ENCODE data around the gene SNX10. TPM values are rescaled to one million over a fixed set of nuclear protein-coding genes. Genes with fewer than 3 reads are reported as not detected.

Gene SNX10
- total RNA-seq, 2 experiments from 2014 or later, result 42.4 to 45.7 TPM

Other genes starting within 250 kb of the SNX10 start
- 10 to 100 TPM; 21.5 to 24.0 TPM for gene NFE2L3, start 139.7 kb upstream of the SNX10 start, total RNA-seq
- gene HNRNPA2B1, start 91.1 kb upstream of the SNX10 start, total RNA-seq, result 100 to 1,000 TPM; 696 to 705 TPM
- 100 to 1,000 TPM; 214 to 215 TPM for gene CBX3, start 90.1 kb upstream of the SNX10 start, total RNA-seq

Data from activated CD4-positive, alpha-beta memory T cell treated with anti-CD3 and anti-CD28 coated beads, Interleukin-2, amount 10 ng/mL, durations not matched to agents 7 days and 5 days (primary cell).